DND-41 (cell line): ENCODE measurements around the gene FGA.

ENCODE experiments used
- ATAC-seq: fragments of 200-7000 bp; cut with Tn5 transposase; 3 replicates; pipeline ENCODE4 v1.9.1; 2021; ENCODE audit warnings: low read depth; ENCODE audit not compliant: insufficient read depth
- DNase-seq: peaks from one replicate; pipeline ENCODE4 v3.0.0-alpha.2; 2020
- H2AFZ ChIP-seq: 2 replicates; pipeline ENCODE4 v1.6.0; 2012; ENCODE audit warnings: low read depth, low read length
- H3K27ac ChIP-seq: 2 replicates; pipeline ENCODE4 v1.5.1; 2012; ENCODE audit warnings: low read length, inconsistent platforms
- H3K27me3 ChIP-seq: fragments of 200-600 bp; sonication (generic); 2 replicates; pipeline ENCODE4 v1.6.0; 2012; ENCODE audit warnings: low read length, mild to moderate bottlenecking, inconsistent platforms; ENCODE audit not compliant: insufficient read depth, poor library complexity
- H3K36me3 ChIP-seq: 2 replicates; pipeline ENCODE4 v1.5.1; 2012; ENCODE audit warnings: low read length, inconsistent platforms; ENCODE audit not compliant: insufficient read depth
- H3K4me1 ChIP-seq: 2 replicates; pipeline ENCODE4 v1.5.1; 2012; ENCODE audit warnings: mild to moderate bottlenecking, low read length; ENCODE audit not compliant: insufficient read depth
- H3K4me2 ChIP-seq: 2 replicates; pipeline ENCODE4 v1.6.0; 2012; ENCODE audit warnings: mild to moderate bottlenecking, moderate library complexity, low read length, inconsistent platforms; ENCODE audit not compliant: insufficient read depth
- H3K4me3 ChIP-seq, 2 experiments: fragments of 200-600 bp in 1 of 2; shearing (Covaris generic) in 1 of 2; 2 replicates each; pipeline ENCODE4 v1.5.1; 2012 to 2016; ENCODE audit warnings: inconsistent platforms in 2 of 2, low read length in 2 of 2, mild to moderate bottlenecking in 2 of 2, low read depth in 1 of 2, moderate library complexity in 1 of 2
- H3K79me2 ChIP-seq: 2 replicates; pipeline ENCODE4 v1.6.0; 2012; ENCODE audit warnings: low read length, inconsistent platforms; ENCODE audit not compliant: insufficient read depth
- H3K9ac ChIP-seq: 2 replicates; pipeline ENCODE4 v1.6.0; 2012; ENCODE audit warnings: low read depth, mild to moderate bottlenecking, inconsistent platforms, low read length, moderate library complexity
- H3K9me3 ChIP-seq: 2 replicates; pipeline ENCODE4 v1.5.1; 2012; ENCODE audit warnings: low read length, moderate library complexity, mild to moderate bottlenecking, inconsistent platforms; ENCODE audit not compliant: insufficient read depth, severe bottlenecking
- H4K20me1 ChIP-seq: 2 replicates; pipeline ENCODE4 v1.6.0; 2012; ENCODE audit warnings: low read length; ENCODE audit not compliant: insufficient read depth
- CTCF ChIP-seq: IDR thresholded peaks from 2 replicates; pipeline ENCODE4 v1.5.1; 2012; ENCODE audit warnings: borderline replicate concordance, low read length, moderate library complexity, mild to moderate bottlenecking; ENCODE audit not compliant: poor library complexity, severe bottlenecking; ENCODE audit errors: extremely low read depth
- EZH2 ChIP-seq: IDR thresholded peaks from 3 replicates; pipeline ENCODE4 v1.6.1; 2012; ENCODE audit warnings: borderline replicate concordance, low read depth, mild to moderate bottlenecking, moderate library complexity, low read length, inconsistent platforms; ENCODE audit not compliant: severe bottlenecking

Gene FGA

GRCh38 chr4:154610582-154610981 lies 20.0 kb upstream of the FGA start:
- H3K36me3 ChIP-seq, result no peaks in the 10 kb centered on the region
- no peak overlapping the region for H3K4me3 ChIP-seq
- no peak for ATAC-seq
- H3K9me3 ChIP-seq, result no peaks in the 10 kb centered on the region
- no peaks in the 10 kb centered on the region for H3K4me1 ChIP-seq
- no peak overlapping the region for H3K9ac ChIP-seq
- no peak overlapping the region for H2AFZ ChIP-seq
- H3K27ac ChIP-seq, result no peak overlapping the region
- no peaks in the 10 kb centered on the region for H3K79me2 ChIP-seq
- peaks cover 3% of the 10 kb centered on the region for H3K27me3 ChIP-seq
- H4K20me1 ChIP-seq, result no peaks in the 10 kb centered on the region
- no peak for TF ChIP-seq EZH2
- TF ChIP-seq CTCF, result no peak
- no peak for DNase-seq
- H3K4me2 ChIP-seq, result no peak overlapping the region

- Histone ChIP-seq H3K4me2 (no peak overlapping the region), H3K9ac (no peak overlapping the region), H4K20me1 (no peaks in the 10 kb centered on the region), H3K9me3 (no peaks in the 10 kb centered on the region), H3K36me3 (no peaks in the 10 kb centered on the region), H3K79me2 (no peaks in the 10 kb centered on the region), H3K4me3 (no peak overlapping the region), H3K4me1 (no peaks in the 10 kb centered on the region), H3K27me3 (peaks cover 3% of the 10 kb centered on the region), H3K27ac (no peak overlapping the region), H2AFZ (no peak overlapping the region)
- TF ChIP-seq CTCF (no peak), EZH2 (no peak)
- DNase-seq (no peak), ATAC-seq (no peak)
Measured at GRCh38 chr4:154609532-154609931, 19.0 kb upstream of the FGA start.

- DNase-seq (no peak), ATAC-seq (no peak)
- Histone ChIP-seq H3K27ac (no peak overlapping the region), H3K27me3 (peaks cover 3% of the 10 kb centered on the region), H3K36me3 (no peaks in the 10 kb centered on the region), H3K4me2 (no peak overlapping the region), H3K9me3 (no peaks in the 10 kb centered on the region), H2AFZ (no peak overlapping the region), H3K9ac (no peak overlapping the region), H3K4me3 (no peak overlapping the region), H3K79me2 (no peaks in the 10 kb centered on the region), H3K4me1 (no peaks in the 10 kb centered on the region), H4K20me1 (no peaks in the 10 kb centered on the region)
- TF ChIP-seq CTCF (no peak), EZH2 (no peak)
Measured at GRCh38 chr4:154608361-154609252, 18.1 kb upstream of the FGA start.
